ENCODE data around the gene TMEM141.
A peak's percentile ranks its signal among the peaks of the same experiment; 100 is the strongest.

GRCh38 chr9:136741883-136742571, 49.1 kb upstream of the TMEM141 start:
- TF ChIP-seq CTCF (IDR thresholded peaks at IDR 0.05), result no peak
- TF ChIP-seq POLR2A (IDR thresholded peaks at IDR 0.05), result peak in 1 of 2 donors; percentile 43

Measured in heart left ventricle (tissue), 13 donors.